BJ (cell line): Measurements from ENCODE around the gene CETP. TPM values are rescaled to one million over a fixed set of nuclear protein-coding genes. Genes with fewer than 3 reads are reported as not detected.

Experiments used
- CTCF ChIA-PET: fragments of 350-600 bp; formaldehyde crosslinking; extraction: SDS; loops from one replicate; lab custom pipeline; 2021; ENCODE audit warnings: antibody characterized with exemption, inconsistent platforms; lab: Yijun Ruan, JAX
- POLR2A ChIA-PET: fragments of 300-600 bp; sonication (Branson Sonifier 250); formaldehyde crosslinking; extraction: SDS; loops from one replicate; lab custom pipeline; 2021; ENCODE audit warnings: antibody characterized with exemption; lab: Charles Lee
- DNase-seq: peaks from one replicate; pipeline ENCODE4 v3.0.0-alpha.2; 2011; ENCODE audit warnings: low read depth
- H3K27me3 ChIP-seq: 2 replicates; pipeline ENCODE4 v1.6.0; 2011; ENCODE audit warnings: low read length; ENCODE audit not compliant: control insufficient read depth, insufficient read depth
- H3K36me3 ChIP-seq: 2 replicates; pipeline ENCODE4 v1.5.1; 2011; ENCODE audit warnings: low read length; ENCODE audit not compliant: control insufficient read depth, insufficient read depth
- H3K4me3 ChIP-seq: 2 replicates; pipeline ENCODE4 v1.5.1; 2011; ENCODE audit warnings: low read depth, mild to moderate bottlenecking, control low read depth, low read length
- CTCF ChIP-seq: IDR thresholded peaks from 2 replicates; pipeline ENCODE4 v1.5.1; 2011; ENCODE audit warnings: low read depth, mild to moderate bottlenecking, control low read depth, inconsistent platforms, low read length, moderate library complexity; ENCODE audit not compliant: insufficient read depth
- polyA plus RNA-seq: library from polyadenylated mRNA; depleted of rRNA; stranded (reverse); fragments of >200 nt; gene quantifications from 2 replicates; pipeline ENCODE4 v1.2.3, GENCODE V29; 2011

The CETP gene
- polyA plus RNA-seq, 1 experiment = 0.07 TPM

GRCh38 chr16:57022445-57022844 lies 60.7 kb downstream of the CETP start:
- POLR2A ChIA-PET = no interaction called here
- CTCF ChIA-PET = interaction anchor here (0.9 kb wide), 1 partner anchor 33 kb away, joined by 4 read pairs; the partner anchor contains the start of gene NLRC5
- Histone ChIP-seq H3K4me3 (no peak overlapping the region), H3K27me3 (no peaks in the 10 kb centered on the region), H3K36me3 (peaks cover 19% of the 10 kb centered on the region)
- no peak for TF ChIP-seq CTCF
- DNase-seq = no peak

- TF ChIP-seq CTCF = no peak
- peaks cover 16% of the 10 kb centered on the region for H3K36me3 ChIP-seq
- DNase-seq = no peak
- ChIA-PET CTCF (interaction anchor here (0.9 kb wide), 1 partner anchor 34 kb away, joined by 4 read pairs; the partner anchor contains the start of gene NLRC5), POLR2A (no interaction called here)
- no peaks in the 10 kb centered on the region for H3K27me3 ChIP-seq
- H3K4me3 ChIP-seq = no peak overlapping the region
Measured at GRCh38 chr16:57023541-57024249, 61.9 kb downstream of the CETP start.

- no peak for DNase-seq
- POLR2A ChIA-PET = no interaction called here
- Histone ChIP-seq H3K27me3 (no peaks in the 10 kb centered on the region), H3K4me3 (no peak overlapping the region), H3K36me3 (peaks cover 13% of the 10 kb centered on the region)
- CTCF ChIA-PET = no interaction called here
- TF ChIP-seq CTCF = no peak
Measured at GRCh38 chr16:57024894-57025680, 63.3 kb downstream of the CETP start.

- no peak for DNase-seq
- no peaks in the 10 kb centered on the region for H3K27me3 ChIP-seq
- CTCF ChIA-PET = no interaction called here
- POLR2A ChIA-PET = no interaction called here
- H3K4me3 ChIP-seq = no peak overlapping the region
- peaks cover 10% of the 10 kb centered on the region for H3K36me3 ChIP-seq
- TF ChIP-seq CTCF = no peak
Measured at GRCh38 chr16:57025941-57026777, 64.4 kb downstream of the CETP start.

GRCh38 chr16:57026778-57027062 lies 65.0 kb downstream of the CETP start:
- Histone ChIP-seq H3K4me3 (no peak overlapping the region), H3K36me3 (peaks cover 8% of the 10 kb centered on the region), H3K27me3 (no peaks in the 10 kb centered on the region)
- CTCF ChIA-PET = interaction anchor here (1.3 kb wide), 1 partner anchor 19 kb away, joined by 5 read pairs; no protein-coding TSS in a partner anchor
- DNase-seq = no peak
- POLR2A ChIA-PET = no interaction called here
- no peak for TF ChIP-seq CTCF
